Epithelial cell of proximal tubule (primary cell): ENCODE results near the gene CTTNBP2NL. TPM values are rescaled to one million over a fixed set of nuclear protein-coding genes. Genes with fewer than 3 reads are reported as not detected.

Source experiments
- DNase-seq: peaks from one replicate; pipeline ENCODE4 v3.0.0-alpha.2; 2011; ENCODE audit warnings: low read depth
- H3K4me3 ChIP-seq: 2 replicates; pipeline ENCODE4 v1.5.1; 2011; ENCODE audit warnings: low read depth, mild to moderate bottlenecking, low read length
- CTCF ChIP-seq: conservative IDR thresholded peaks from 2 replicates; pipeline ENCODE4 v1.5.1; 2012; ENCODE audit warnings: low read depth, mild to moderate bottlenecking, low read length
- total RNA-seq: library from RNA; depleted of rRNA; stranded (reverse); fragments of >200 nt; gene quantifications from 2 replicates; pipeline ENCODE4 v1.2.3, GENCODE V29; 2015

The CTTNBP2NL gene
- total RNA-seq, 1 donor from 2014 or later, result 27.2 TPM

- DNase-seq, result no peak
- no peak for TF ChIP-seq CTCF
- H3K4me3 ChIP-seq, result no peak overlapping the region
Observed at GRCh38 chr1:112373806-112374205, 22.2 kb upstream of the CTTNBP2NL start.

- TF ChIP-seq CTCF, result no peak
Observed at GRCh38 chr1:112375701-112376100, 20.3 kb upstream of the CTTNBP2NL start.

GRCh38 chr1:112380356-112380755 lies 15.7 kb upstream of the CTTNBP2NL start:
- no peak for DNase-seq
- H3K4me3 ChIP-seq, result no peak overlapping the region
- no peak for TF ChIP-seq CTCF

More at GRCh38 chr1:112375701-112376100, 20.3 kb upstream of the CTTNBP2NL start:
- no peak overlapping the region for H3K4me3 ChIP-seq
- DNase-seq, result no peak

- H3K4me3 ChIP-seq, result no peak overlapping the region
- no peak for TF ChIP-seq CTCF
- no peak for DNase-seq
Observed at GRCh38 chr1:112381324-112382076, 14.5 kb upstream of the CTTNBP2NL start.

- H3K4me3 ChIP-seq, result no peak overlapping the region
- DNase-seq, result no peak
- no peak for TF ChIP-seq CTCF
Observed at GRCh38 chr1:112383759-112384370, 12.1 kb upstream of the CTTNBP2NL start.

- DNase-seq, result no peak
- no peak overlapping the region for H3K4me3 ChIP-seq
- no peak for TF ChIP-seq CTCF
Observed at GRCh38 chr1:112386024-112386723, 9.8 kb upstream of the CTTNBP2NL start.
